Panc1 (cell line): ENCODE results near the gene RHOT2.

ENCODE experiments used
- CTCF ChIP-seq: fragments of 450-650 bp; IDR thresholded peaks from 2 replicates; pipeline ENCODE4 v1.5.1; 2017; ENCODE audit warnings: mild to moderate bottlenecking
- POLR2AphosphoS5 ChIP-seq: IDR thresholded peaks from 2 replicates; pipeline ENCODE4 v1.6.1; 2012; ENCODE audit warnings: mild to moderate bottlenecking, low read depth, low read length, moderate library complexity
- REST ChIP-seq, 2 experiments: IDR thresholded peaks; 2 replicates each; pipeline ENCODE4 v1.6.1; 2011 to 2012; ENCODE audit warnings: low read depth in 2 of 2, control low read depth in 1 of 2, low read length in 1 of 2, mild to moderate bottlenecking in 1 of 2, moderate library complexity in 1 of 2; ENCODE audit not compliant: insufficient read depth in 1 of 2

- TF ChIP-seq CTCF (no peak), REST (IDR thresholded peaks at IDR 0.05; ENCODE audit: insufficient read depth in 1 of 2, low read depth in 2 of 2, low read length in 1 of 2) (peak; percentile 84 to 91), POLR2AphosphoS5 (no peak)
These were observed 36.8 kb downstream of the RHOT2 start for GRCh38 chr16:704552-705380.
